DOHH2 (cell line): ENCODE data around the gene DSCAM.

Source experiments
- H3F3A ChIP-seq: fragments of 200-600 bp; sonication (generic), shearing (Covaris generic); 2 replicates; pipeline ENCODE4 v1.6.0; 2016; ENCODE audit warnings: antibody characterized with exemption, mild to moderate bottlenecking; ENCODE audit not compliant: control insufficient read depth, insufficient read depth
- H3K27ac ChIP-seq: fragments of 200-600 bp; sonication (generic); 2 replicates; pipeline ENCODE4 v1.5.1; 2014; ENCODE audit warnings: low read depth, mild to moderate bottlenecking, low read length, moderate library complexity
- H3K27me3 ChIP-seq: fragments of 200-600 bp; sonication (generic); 2 replicates; pipeline ENCODE4 v1.6.1; 2014; ENCODE audit warnings: mild to moderate bottlenecking, low read length, mixed read lengths; ENCODE audit not compliant: control insufficient read depth
- H3K36me3 ChIP-seq: fragments of 200-600 bp; sonication (generic); 2 replicates; pipeline ENCODE4 v1.6.1; 2014; ENCODE audit warnings: mild to moderate bottlenecking, low read length, moderate library complexity, mixed read lengths; ENCODE audit not compliant: control insufficient read depth
- H3K4me1 ChIP-seq: fragments of 200-600 bp; sonication (generic); 2 replicates; pipeline ENCODE4 v1.6.1; 2014; ENCODE audit warnings: mild to moderate bottlenecking, low read length, mixed read lengths; ENCODE audit not compliant: control insufficient read depth
- H3K4me2 ChIP-seq: fragments of 200-600 bp; sonication (generic); 2 replicates; pipeline ENCODE4 v1.6.0; 2014; ENCODE audit warnings: mild to moderate bottlenecking, low read length, moderate library complexity
- H3K4me3 ChIP-seq: fragments of 200-600 bp; sonication (generic); 2 replicates; pipeline ENCODE4 v1.5.1; 2014; ENCODE audit warnings: mild to moderate bottlenecking, low read length, mixed read lengths
- H3K79me2 ChIP-seq: fragments of 200-600 bp; sonication (generic); 2 replicates; pipeline ENCODE4 v1.6.1; 2014; ENCODE audit warnings: mild to moderate bottlenecking, low read length, mixed read lengths; ENCODE audit not compliant: control insufficient read depth
- H3K9me2 ChIP-seq: fragments of 200-600 bp; sonication (generic); replicated peaks from 2 replicates; pipeline ENCODE4 v1.6.1; 2014; ENCODE audit warnings: mild to moderate bottlenecking, low read length, mixed read lengths; ENCODE audit not compliant: control insufficient read depth
- H3K9me3 ChIP-seq: fragments of 200-600 bp; sonication (generic); 2 replicates; pipeline ENCODE4 v1.6.1; 2014; ENCODE audit warnings: antibody characterized with exemption, low read length, mixed read lengths; ENCODE audit not compliant: control insufficient read depth, insufficient read depth
- H4K20me1 ChIP-seq: fragments of 200-600 bp; sonication (generic); 2 replicates; pipeline ENCODE4 v1.6.0; 2014; ENCODE audit warnings: low read depth, mild to moderate bottlenecking, antibody characterized with exemption, low read length, moderate library complexity; ENCODE audit not compliant: control insufficient read depth, insufficient read depth
- EZH2phosphoT487 ChIP-seq: fragments of 200-600 bp; sonication (generic); IDR thresholded peaks from 2 replicates; pipeline ENCODE4 v1.6.1; 2017; ENCODE audit warnings: borderline replicate concordance, mild to moderate bottlenecking, antibody characterized with exemption, low read length, moderate library complexity, mixed read lengths
- TF ChIP-seq, protein P1 (sequence below): fragments of 200-600 bp; sonication (generic); IDR thresholded peaks from one replicate; pipeline ENCODE4 v1.5.1; 2014; ENCODE audit warnings: antibody characterized with exemption, mild to moderate bottlenecking, low read depth, low read length; ENCODE audit not compliant: poor library complexity, severe bottlenecking

Gene DSCAM

DNA sequence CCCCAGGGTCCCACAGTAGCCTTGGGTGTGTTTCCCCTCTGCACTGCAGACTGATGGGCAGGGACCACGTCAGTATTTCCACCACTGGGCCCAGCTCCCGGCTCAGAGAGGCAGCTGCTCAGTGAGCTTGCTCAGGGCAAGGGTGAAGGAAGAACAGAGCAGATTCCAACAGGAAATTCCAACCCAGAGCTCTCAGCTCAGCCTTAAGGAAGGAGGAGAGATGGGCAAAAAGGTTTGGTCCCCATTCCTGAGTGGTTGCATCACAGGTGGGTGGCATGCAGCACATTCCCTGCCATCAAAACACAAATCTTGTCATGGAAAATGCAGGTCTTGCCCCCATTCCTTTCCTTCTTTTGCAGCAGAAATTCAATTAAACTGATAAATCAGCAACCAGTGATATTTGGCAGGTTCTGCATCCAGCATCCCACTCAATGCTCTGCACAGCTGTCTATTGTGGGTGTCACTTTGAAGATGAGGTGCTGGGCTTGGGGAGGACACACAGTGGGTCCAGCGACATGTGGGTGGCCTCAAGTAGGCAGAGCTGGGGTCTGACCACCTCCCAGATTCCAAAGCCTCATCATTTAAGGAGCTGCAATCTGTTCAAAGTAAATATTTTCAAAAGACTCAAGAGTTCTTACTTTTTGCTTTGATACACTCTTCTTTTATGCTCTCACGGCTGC, 315.4 kb downstream of the DSCAM start:
- H4K20me1 ChIP-seq: no peaks in the 10 kb centered on the region
- TF ChIP-seq, protein P1, sequence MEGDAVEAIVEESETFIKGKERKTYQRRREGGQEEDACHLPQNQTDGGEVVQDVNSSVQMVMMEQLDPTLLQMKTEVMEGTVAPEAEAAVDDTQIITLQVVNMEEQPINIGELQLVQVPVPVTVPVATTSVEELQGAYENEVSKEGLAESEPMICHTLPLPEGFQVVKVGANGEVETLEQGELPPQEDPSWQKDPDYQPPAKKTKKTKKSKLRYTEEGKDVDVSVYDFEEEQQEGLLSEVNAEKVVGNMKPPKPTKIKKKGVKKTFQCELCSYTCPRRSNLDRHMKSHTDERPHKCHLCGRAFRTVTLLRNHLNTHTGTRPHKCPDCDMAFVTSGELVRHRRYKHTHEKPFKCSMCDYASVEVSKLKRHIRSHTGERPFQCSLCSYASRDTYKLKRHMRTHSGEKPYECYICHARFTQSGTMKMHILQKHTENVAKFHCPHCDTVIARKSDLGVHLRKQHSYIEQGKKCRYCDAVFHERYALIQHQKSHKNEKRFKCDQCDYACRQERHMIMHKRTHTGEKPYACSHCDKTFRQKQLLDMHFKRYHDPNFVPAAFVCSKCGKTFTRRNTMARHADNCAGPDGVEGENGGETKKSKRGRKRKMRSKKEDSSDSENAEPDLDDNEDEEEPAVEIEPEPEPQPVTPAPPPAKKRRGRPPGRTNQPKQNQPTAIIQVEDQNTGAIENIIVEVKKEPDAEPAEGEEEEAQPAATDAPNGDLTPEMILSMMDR: no peak
- TF ChIP-seq EZH2phosphoT487: no peak
- H3K4me2 ChIP-seq: no peak overlapping the region
- no peaks in the 10 kb centered on the region for H3K9me2 ChIP-seq
- no peak overlapping the region for H3K4me3 ChIP-seq
- peaks cover 10% of the 10 kb centered on the region; the same call in 1 of the 2 replicates for H3K9me3 ChIP-seq
- H3K36me3 ChIP-seq: no peaks in the 10 kb centered on the region
- no peaks in the 10 kb centered on the region for H3K4me1 ChIP-seq
- no peak overlapping the region for H3K27ac ChIP-seq
- no peaks in the 10 kb centered on the region for H3K27me3 ChIP-seq
- no peaks in the 10 kb centered on the region for H3F3A ChIP-seq
- H3K79me2 ChIP-seq: no peaks in the 10 kb centered on the region

DNA sequence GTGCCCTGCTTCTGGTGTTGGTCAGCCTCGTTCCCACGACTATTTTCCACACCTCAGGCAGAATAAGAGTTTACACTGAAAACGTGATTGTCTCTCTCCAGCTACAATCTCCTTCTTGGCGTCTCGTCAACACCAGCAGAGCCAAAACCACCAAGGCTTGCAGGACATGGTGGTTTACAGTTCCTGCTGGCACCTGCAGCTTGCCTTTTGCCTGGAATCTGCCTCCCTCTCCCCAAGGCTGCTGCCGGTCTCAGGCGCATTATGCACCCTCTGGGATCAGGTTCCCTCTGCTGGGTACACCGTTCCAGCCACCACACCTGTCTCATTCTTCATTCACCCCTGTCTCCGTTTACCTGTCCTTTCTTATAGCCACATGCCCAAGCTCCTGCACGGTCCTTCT, 315.9 kb downstream of the DSCAM start:
- H3K4me3 ChIP-seq: no peak overlapping the region
- no peaks in the 10 kb centered on the region for H3K9me2 ChIP-seq
- TF ChIP-seq, protein P1: no peak
- H3K79me2 ChIP-seq: no peaks in the 10 kb centered on the region
- H3K36me3 ChIP-seq: no peaks in the 10 kb centered on the region
- H4K20me1 ChIP-seq: no peaks in the 10 kb centered on the region
- no peaks in the 10 kb centered on the region for H3K4me1 ChIP-seq
- no peak overlapping the region for H3K4me2 ChIP-seq
- H3F3A ChIP-seq: no peaks in the 10 kb centered on the region
- no peak overlapping the region for H3K27ac ChIP-seq
- H3K9me3 ChIP-seq: peaks cover 10% of the 10 kb centered on the region; the same call in 1 of the 2 replicates
- H3K27me3 ChIP-seq: no peaks in the 10 kb centered on the region

DNA sequence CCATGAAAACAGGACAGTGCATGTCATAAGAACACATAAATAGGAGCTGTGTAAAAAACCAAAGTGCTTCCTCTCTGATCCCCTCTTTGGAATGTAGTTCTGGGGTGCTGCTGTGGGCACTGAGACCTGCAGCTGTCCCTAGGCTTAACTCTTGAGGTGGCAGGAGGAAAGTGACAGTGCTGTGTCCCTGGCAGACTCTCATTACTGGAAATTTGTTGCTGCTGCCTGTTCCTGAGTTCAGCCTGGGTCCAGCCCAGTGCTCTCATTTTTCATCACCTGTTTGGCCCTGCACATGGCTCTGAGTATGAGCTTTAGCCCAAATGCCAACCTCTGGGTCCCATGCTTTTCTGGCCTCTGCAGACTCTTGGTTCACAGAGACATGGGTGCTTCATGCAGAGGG, 329.3 kb downstream of the DSCAM start:
- H3K4me2 ChIP-seq: no peak overlapping the region

More for the DNA sequence above, 329.3 kb downstream of the DSCAM start:
- no peaks in the 10 kb centered on the region for H3K9me3 ChIP-seq
- no peaks in the 10 kb centered on the region for H4K20me1 ChIP-seq
- H3K9me2 ChIP-seq: no peaks in the 10 kb centered on the region
- H3K36me3 ChIP-seq: no peaks in the 10 kb centered on the region
- no peak overlapping the region for H3K4me3 ChIP-seq
- no peaks in the 10 kb centered on the region for H3K4me1 ChIP-seq
- TF ChIP-seq, protein P1: no peak
- TF ChIP-seq EZH2phosphoT487: no peak
- no peak overlapping the region for H3K27ac ChIP-seq
- no peaks in the 10 kb centered on the region for H3F3A ChIP-seq
- H3K79me2 ChIP-seq: no peaks in the 10 kb centered on the region
- no peaks in the 10 kb centered on the region for H3K27me3 ChIP-seq
